ENCODE results near the gene RBM41. TPM values are rescaled to one million over a fixed set of nuclear protein-coding genes. Genes with fewer than 3 reads are reported as not detected.
A peak's percentile ranks its signal among the peaks of the same experiment; 100 is the strongest.

The RBM41 gene
- total and polyA plus RNA-seq, 12 donors, result 3.0 to 18.9 (median 14.2) TPM

DNA sequence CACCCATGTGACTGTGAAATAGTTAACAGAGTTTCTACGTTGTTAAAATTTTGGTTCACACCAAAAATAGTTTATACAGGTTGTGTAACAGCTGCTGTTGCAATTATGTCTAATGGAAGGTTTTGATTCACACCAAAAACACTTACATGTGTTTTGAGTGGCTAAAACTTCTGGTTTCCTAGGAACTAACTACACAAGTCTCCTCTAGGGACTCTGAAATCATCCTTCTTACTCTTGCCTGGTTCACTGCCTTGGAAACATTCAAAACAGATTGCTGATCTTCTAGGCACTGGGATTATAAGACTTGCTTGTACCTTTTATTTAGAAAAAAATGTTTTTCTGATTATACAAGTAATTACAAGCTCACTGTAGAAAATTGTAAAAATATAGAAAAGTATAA lies 103.7 kb downstream of the RBM41 start:
- no peak for TF ChIP-seq CTCF (IDR thresholded peaks at IDR 0.05)
- Histone ChIP-seq H3K4me1 (no peaks in the 10 kb centered on the region), H3K27me3 (peaks cover 0 to 5% (median 0%) of the 10 kb centered on the region in 7 donors), H3K9me3 (no peaks in the 10 kb centered on the region), H3K36me3 (no peaks in the 10 kb centered on the region), H3K27ac (no peak overlapping the region), H3K4me3 (no peak overlapping the region)
- intact Hi-C loops (cut with DNase I), result no loop called here
- DNase-seq (no peak), ATAC-seq (peak in 4 of 8 donors; percentile 35 to 66 (median 44))
- 20 to 35% methylated on average over 1 of the region's 1 CpG for WGBS, 2 donors

Other genes starting within 250 kb of the RBM41 start
- gene RIPPLY1, start 215.5 kb downstream of the RBM41 start, total RNA-seq, result not detected
- under 1 TPM in 1 of 2 donors, not detected in 1; 0.07 TPM for gene RIPPLY1, start 215.5 kb downstream of the RBM41 start, polyA plus RNA-seq
- gene CLDN2, start 198.4 kb downstream of the RBM41 start, total RNA-seq, result not detected
- gene CLDN2, start 198.4 kb downstream of the RBM41 start, polyA plus RNA-seq, result under 1 TPM in 1 of 2 donors, not detected in 1; 0.03 TPM
- 1 to 10 TPM; 2.2 to 3.2 (median 2.7) TPM for gene MORC4, start 118.6 kb downstream of the RBM41 start, total RNA-seq
- gene MORC4, start 118.6 kb downstream of the RBM41 start, polyA plus RNA-seq, result 1 to 10 TPM; 2.3 to 3.5 TPM
- gene NUP62CL, start 87.6 kb upstream of the RBM41 start, total RNA-seq, result 1 to 10 TPM in 5 of 10 donors, under 1 TPM in 4, not detected in 1; 0.23 to 2.8 (median 1.1) TPM
- gene NUP62CL, start 87.6 kb upstream of the RBM41 start, polyA plus RNA-seq, result under 1 TPM; 0.51 to 0.55 TPM
- gene DNAAF6, start 87.8 kb upstream of the RBM41 start, total RNA-seq, result not detected
- gene DNAAF6, start 87.8 kb upstream of the RBM41 start, polyA plus RNA-seq, result not detected

All from heart right ventricle (tissue), 16 donors.